Activated CD4-positive, CD25-positive, alpha-beta regulatory T cell (primary cell): ENCODE measurements around the gene CASKIN2.
"Not testable (repeated sequence)": the region's sequence is repeated elsewhere in the genome, so short reads cannot be mapped to it uniquely, and the experiment has no call there.

ENCODE experiments used
- DNase-seq, 4 experiments: peaks; one replicate each; lab custom pipeline; 2025; lab: John Stamatoyannopoulos, UW

CASKIN2 gene

DNA sequence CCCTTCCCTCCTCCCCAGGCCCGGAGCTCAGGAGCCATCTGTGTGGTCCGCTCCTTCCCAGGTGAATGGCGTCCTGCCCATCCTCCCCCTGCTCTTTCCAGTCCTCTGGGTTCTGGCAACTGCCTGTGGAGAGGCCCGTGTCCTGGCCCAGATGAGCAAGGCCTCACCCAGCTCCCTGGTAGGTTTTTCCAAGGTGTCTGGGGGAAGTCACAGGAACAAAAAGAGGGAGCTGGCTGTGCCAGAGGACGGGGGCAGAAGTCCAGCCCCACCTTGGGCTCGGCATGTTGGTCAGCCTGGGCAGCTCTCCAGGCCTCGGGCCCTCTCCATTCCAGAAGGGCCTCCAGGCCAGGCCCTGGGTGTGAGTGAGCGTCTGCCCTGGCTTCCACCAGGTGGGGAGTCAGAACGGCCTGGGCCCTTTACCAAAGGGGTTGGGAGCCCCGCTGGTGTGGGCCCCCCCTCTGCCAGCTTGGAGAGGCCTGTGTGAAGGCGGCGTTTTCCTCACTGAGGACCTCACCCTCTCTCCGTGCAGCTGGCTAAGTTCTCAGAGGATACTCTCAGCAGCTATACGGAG is 25.1 kb downstream of the CASKIN2 start:
- DNase-seq: no peak

DNA sequence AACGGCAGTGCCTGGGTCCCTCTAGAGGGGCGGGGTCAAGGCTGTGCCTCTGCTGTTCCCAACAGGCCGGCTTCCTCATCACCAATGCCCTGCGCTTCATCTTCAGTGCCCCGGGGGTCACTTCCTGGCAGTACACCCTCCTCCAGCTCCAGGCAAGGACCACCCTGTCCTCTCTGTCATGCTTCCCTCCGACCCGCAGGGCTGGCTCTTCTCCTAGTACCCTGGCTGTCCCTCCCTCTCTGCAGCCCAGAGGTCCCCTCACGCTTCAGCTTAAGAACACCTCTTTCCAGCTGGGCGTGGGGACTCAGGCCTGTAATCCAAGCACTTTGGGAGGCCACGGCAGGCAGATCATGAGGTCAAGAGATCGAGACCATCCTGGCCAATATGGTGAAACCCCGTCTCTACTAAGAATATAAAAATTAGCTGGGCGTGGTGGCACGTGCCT is 25.8 kb downstream of the CASKIN2 start:
- DNase-seq: no peak

DNA sequence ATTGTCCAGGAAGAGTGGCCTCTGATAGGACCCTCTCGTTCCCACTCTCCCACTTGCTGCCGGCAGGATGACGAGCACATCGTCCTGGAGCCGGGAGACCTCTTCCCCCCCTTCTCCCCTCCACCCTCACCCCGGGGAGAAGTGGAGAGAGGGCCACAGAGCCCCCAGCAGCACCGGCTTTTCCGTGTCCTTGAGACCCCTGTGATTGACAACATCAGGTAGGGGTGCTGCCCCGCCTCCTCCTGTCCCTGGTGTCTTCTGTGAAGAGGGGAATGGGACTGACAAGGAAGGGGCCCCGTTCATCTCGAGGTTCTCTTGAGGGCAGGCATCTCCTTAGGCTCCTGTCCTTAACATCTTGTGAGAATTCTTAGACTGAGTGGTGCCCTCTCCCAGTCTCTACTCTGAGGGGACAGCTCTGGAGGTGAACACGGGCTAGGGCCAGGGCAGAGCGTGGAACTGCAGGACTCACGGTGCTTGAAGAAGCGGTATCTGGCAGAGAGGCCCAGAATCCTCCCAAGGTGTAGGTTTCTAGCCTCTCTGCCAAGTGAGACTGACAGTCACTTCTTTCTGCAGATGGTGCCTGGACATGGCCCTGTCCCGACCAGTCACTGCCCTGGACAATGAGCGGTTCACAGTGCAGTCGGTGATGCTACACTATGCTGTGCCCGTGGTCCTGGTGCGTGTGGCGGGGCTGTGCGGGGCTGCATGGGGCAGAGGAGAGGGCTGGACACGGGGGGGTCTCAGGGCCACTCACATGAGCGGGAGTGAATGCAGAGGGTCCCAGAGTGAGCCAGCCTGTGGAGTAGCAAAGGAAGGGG is 26.4 kb downstream of the CASKIN2 start:
- no peak for DNase-seq

DNA sequence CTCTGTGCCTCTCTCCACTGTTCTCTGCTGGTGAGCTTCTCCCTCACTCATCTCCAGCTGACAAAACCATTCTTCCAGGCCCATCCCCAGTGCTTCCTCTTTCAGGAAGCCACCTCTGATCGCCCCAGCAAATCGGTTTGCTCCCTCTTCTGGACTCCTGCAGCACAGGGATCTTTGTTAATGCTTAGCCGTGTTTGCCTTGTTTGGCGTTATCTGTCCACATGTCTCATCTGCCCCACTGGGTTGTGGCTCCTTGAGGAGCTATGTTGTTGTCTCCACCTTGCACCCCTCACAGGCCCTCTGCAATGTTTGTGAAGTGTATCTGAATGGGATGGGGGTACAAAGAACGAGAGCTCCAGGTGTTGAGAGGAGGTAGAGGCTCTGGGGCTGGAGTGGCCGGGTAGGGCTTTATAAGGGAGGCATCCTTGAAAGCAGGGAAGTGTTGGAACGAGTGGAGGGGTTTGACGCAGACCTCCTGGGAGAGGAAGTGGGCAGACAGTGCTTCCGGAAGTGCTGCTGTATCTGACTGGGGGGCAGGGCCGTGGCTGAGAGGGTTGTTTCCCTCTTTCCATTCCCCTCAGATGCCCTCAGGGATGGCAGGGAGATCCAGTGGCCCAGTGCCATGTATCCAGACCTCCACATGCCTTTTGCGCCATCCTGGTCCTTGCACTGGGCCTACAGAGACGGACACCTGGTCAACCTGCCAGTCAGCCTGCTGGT is 27.8 kb downstream of the CASKIN2 start:
- DNase-seq: peak in 2 of 4 experiments; percentile 19 to 22

DNA sequence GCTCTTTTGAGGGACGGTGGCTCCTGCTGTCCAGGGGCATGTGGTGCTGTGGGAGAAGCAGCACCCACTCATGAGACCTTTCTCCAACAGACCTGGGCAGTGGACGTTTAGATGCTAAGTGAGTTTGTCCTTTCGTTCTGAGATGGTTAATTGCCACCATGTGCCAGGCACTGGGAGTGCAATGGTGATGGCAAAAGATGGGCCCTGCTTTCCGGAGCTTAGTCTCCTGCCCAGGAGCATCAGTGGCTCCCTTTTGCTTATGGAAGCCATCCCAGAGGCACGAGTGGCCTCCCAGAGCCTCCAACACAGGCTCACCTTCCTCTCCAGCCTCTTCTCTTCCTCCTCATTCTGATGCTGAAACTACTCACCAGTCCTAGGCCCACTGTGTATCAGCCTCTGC is 28.4 kb downstream of the CASKIN2 start:
- DNase-seq: no peak

DNA sequence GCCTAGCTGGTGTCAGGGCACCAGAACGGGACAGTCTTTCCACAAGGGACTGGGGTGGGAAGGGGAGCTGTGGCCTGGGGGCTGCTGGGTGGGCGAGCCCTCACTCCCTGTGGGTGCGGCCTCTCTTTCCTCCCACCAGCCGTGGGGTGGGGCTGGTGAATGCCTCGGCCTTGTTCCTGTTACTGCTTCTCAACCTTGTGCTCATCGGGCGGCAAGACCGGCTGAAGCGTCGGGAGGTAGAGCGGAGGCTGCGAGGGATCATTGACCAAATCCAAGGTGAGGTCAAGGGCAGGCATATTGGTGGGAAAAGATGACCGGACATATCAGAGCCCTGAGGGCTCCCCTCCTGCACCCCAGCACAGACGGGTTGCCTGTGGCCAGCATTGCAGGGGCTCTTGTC is 29.2 kb downstream of the CASKIN2 start:
- DNase-seq: no peak

DNA sequence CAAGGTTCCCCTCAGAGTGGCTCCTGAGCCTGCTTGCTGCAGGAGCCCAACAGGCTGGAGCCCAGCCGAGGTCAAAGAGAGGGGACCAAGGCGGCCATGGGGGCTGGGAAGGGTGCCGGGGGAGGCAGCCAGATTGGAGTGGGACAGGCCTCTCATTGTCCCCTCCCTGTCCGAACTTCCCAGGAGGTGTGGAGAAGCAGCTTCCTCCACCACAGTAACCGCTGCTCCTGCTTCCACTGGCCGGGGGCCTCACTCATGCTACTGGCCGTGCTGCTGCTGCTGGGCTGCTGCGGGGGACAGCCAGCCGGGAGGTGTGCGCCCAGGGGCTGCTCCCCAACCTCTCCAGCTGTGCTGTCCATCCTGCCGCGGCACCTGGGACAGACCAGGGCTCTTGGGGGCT is 29.6 kb downstream of the CASKIN2 start:
- no peak for DNase-seq

DNA sequence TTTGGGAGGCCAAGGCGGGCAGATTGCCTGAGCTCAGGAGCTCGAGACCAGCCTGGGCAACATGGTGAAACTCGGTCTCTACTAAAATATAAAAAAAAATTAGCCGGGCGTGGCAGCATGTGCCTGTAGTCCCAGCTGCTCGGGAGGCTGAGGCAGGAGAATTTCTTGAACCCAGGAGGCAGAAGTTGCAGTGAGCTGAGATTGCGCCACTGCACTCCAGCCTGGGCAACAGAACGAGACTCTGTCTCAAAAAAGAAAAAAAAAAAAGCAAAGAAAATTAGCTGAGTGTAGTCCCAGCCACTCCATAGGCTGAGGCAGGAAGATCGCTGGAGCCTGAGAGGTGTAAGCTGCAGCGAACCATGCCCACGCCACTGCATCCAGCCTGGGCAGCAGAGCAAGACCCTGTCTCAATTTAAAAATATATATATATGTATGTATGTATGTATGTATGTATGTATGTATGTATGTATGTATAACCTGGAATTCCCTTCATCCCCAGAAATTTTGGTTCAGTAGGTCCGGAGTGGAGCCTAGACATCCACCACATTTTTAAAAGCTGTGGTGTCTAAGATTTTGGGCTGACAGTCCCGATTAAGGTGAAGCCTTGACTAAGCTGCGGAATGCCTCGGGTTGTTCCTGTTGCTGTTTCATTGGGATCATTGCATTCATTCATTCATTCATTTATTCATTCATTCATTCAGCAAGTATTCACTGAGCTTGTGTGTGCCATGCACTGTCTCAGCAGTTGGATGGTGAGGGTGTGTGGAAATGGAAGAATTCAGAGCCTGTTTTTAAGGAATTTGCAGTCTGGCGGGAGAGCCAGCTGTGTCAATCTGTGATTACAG is 33.0 kb downstream of the CASKIN2 start:
- DNase-seq: no peak

DNA sequence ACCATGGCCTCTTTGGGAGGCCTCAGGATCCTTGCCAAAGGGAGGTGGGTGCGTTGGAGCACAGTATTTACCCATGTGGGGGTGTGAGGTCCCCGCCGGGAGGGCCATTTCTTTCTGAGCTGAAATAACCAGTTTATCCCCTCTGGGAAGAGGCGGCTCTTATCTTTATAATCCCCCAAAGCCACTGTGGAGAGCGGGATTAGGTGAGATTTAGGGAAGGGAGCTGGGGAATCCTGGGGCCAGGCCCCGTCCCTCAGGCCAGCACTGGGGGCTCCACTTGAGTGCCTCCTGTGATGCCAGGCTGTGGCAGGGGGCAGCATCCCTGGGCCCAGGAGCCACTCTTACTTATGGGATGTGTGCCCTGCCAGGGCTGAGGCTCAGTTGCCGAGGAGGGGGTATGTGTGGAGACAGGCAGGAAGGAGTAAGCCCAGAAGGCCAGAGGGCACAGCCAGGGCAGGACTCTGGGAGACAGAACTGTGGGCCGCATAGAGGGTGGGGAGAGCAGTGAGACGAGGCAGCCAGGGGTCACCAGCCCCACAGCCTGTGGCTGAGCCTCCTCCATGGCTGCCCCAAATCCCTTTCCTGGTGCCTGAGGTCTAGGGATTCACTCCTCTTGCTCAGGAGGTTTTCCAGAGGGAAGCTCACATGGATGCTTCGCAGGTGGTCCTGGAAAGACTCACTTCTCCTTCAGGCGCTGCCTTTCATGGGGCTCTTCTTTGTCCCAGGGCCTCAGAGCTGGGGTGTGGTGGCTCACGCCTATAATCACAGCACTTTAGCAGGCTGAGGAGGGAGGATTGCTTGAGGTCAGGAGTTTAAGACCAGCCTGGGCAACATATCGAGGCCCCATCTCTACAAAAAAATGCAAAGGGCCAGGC is 33.9 kb downstream of the CASKIN2 start:
- DNase-seq: no peak

DNA sequence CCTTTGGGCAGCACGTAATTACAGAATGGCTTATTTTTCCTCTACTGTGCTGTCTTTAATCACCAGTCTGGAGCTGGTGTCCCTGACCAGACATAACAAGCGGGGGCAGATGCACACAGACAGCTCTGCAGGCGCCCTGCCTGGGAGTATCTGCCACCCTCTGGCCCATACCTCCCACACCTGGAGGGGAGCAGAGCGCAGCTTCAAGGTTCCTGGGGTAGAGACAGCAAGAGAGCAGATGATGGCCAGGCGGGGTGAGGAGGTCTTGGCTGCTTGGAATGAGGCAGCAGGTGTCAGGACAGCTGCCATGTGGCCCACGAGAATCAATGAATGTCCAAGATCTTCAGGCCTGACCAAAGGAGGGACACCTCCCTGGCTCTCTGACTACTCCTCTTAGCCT is 35.1 kb downstream of the CASKIN2 start:
- no peak for DNase-seq

DNA sequence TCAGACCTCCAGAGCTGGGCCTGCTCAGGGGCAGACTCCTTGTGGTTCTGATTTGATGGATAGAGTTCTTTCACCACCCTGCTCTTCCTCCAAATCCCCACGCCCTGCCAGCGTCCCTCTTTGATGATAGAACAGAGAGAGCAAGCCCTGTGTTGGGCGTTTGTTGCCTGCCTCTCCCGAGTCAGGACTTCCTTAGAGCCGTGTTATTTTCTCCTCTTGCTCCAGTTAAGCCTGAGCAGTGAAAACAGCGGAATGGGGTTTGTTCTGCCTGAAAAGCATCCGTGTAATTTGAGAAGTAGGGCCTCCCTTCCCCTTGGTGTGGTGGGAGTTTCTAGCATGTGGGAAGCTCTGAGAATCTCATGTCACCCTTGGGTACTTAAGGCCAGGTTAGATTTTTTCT is 36.8 kb downstream of the CASKIN2 start:
- no peak for DNase-seq

DNA sequence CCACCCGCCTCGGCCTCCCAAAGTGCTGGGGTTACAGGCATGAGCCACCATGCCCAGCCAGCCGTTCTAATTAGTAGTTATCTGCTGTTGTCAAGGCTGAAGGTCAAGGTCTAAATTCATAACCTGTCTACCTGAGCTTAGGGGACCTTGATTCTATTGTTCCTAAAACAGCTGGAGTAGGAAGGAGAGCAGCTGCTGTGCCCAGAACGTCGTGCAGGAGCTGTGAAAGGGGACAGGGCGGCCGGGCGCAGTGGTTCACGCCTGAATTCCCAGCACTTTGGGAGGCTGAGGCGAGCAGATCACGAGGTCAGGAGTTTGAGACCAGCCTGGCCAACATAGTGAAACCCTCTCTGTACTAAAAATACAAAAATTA is 37.9 kb downstream of the CASKIN2 start:
- not testable (repeated sequence) for DNase-seq

DNA sequence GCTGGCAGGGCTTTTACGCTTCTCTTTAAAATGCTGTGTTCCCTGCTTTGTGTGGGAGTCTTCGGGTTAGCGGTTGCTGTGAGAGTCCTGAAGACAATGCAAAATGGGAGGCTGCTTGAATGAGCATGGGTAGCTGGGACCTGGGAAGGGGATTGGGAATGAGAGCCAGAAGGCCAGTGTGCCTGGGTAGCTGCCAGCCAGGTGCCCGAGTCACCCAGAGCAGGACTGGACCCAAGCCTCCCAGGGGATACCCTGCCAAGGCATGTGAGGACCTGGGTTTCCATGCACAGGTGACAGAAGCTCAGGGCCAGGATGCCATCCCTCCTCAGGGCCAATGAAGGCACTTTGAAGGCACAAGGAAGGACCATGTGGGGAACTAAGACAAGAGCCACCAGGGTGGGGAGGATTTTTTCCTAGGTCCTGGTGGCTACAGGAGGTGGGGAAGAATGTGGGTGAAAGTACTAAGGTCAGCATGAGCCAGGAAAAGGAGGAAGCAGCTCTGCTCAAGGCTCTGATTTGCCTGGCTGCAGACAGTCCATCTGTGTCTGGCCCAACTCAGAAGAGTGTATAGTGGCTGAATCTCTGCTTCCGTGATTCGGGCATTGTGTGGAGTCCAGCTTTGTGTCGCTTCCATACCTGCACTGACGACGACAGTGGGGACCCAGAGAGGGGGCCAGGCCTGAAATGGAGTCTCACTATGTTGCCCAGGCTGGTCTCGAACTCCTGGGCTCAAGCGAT is 38.4 kb downstream of the CASKIN2 start:
- no peak for DNase-seq

DNA sequence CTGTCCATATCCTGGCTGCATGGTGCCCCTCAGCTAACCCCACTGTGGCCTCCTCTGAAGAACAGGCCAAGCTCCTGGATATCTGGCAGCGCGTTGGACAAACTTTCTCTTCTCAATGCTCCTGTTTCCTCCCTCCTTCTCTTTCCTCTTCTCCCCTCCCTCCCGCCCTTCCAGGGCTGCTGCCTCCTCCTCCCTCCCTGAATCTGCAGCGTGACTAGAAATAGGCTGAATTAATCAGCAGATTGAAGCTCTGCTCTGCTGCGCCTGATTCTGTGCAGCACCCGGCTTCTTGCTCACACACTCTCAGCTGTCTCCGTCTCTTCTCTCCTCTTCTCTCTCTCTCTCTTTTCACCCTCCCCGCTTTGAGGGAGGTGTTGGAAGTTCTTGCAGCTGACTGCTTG is 39.1 kb downstream of the CASKIN2 start:
- DNase-seq: no peak

DNA sequence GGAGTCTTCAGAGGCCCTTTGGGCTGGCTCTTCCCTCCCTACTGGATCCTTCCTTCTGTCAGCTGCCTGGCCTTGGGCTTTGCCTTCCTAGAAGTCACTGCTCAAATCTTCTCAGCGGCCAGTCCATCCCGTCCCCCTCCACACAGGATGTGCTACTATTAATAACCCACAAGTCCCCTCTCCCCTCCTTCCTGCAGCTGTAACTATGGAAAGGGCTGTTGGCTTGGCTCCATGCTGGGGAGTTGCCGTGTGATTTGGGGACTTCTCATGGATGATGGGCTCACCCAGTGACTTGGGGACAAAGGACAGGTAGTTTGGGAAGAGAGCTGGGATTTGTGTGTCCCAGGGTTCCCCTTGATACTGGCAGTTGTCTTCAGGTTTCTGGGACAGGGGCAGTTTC is 39.5 kb downstream of the CASKIN2 start:
- DNase-seq: no peak

DNA sequence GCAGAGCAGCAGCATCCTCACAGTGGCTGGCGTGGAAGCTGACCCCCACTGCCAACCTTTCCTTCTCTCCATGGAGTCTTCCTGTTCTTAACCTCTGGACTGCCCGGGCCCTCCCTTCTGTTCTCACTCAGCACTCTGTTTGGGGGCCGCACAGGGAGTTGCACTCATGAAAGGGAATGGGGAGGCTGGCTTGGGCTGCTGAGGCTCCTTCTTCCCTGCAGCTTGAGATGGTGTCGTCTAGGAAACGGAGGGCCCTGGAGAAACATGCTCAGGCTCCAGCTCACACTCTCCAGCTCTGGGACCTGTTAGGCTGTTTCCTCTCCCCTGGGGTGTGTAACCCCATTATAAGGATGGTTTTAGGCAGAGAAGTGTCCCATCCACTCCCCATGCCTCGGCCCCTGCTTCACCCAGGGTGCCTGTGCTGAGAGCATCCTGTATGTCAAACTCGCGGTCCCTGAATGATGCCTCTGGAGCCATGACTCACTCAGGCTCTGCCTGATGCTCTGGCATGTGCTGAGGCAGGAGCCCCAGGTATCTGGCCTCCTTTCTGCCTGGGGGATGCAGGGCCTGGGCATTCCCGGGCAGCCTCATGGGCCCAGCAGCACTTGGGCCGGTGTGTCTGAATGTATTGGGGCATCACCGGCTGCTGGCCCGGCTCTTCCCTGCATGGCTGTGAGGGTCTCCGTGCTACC is 40.0 kb downstream of the CASKIN2 start:
- DNase-seq: no peak

DNA sequence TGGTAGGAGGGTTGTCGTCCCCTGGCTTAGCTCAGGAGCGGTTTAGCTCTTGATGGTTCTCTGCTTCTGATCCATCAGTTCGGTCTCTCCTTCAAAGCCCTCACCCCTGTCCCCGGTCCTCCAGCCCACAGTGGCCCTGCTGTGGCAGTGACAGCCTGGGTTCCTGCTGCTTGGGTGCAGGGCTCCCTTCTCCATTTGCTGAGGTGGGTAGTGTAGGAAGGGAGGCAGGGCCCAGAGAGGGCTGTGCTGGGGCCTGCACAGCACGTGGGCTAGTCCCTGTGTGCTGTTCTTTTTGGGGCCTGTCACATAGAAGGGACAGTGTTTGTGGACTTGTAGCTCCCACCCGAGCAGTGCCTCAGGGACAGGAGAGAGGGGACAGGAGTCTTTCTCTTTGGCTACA is 40.6 kb downstream of the CASKIN2 start:
- DNase-seq: no peak

DNA sequence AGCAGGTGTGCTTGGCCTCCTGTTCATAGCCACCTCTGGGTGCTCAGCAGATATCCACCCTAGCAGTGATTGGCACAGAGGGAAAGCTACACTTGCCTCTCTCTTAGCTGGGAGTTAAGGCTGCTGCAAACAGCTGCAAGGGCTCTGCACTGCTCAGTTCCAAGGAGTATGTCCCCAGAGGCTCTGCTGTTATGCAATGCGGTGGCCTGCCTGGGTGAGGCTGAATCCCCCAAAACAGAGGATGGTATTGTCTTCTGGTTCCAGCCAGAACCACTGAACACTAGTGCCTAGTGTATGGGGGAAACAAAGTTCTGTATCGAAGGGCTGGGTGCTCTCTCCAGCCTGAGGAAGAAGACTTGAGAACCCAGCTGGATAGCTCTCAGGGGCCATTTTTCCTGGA is 42.1 kb downstream of the CASKIN2 start:
- DNase-seq: no peak

DNA sequence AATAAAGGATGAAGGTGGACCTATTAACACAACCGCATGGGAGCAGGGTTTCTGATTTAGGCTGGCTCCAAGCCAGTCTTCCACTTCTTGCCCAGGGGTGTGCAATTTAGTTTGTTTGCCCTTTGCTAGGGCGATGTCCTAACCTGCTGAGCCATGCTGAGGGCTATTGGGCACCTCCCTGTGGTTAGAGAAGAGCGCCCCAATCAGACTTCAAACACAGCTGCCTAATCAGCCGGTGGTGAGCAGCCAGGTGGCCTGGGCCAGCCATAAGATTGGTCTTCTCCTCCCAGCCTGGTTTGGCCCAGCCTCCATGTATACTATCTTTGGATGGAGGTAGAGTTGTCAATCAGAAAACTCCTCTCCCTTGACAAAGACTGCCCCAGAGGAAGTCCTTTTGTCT is 43.2 kb downstream of the CASKIN2 start:
- no peak for DNase-seq

DNA sequence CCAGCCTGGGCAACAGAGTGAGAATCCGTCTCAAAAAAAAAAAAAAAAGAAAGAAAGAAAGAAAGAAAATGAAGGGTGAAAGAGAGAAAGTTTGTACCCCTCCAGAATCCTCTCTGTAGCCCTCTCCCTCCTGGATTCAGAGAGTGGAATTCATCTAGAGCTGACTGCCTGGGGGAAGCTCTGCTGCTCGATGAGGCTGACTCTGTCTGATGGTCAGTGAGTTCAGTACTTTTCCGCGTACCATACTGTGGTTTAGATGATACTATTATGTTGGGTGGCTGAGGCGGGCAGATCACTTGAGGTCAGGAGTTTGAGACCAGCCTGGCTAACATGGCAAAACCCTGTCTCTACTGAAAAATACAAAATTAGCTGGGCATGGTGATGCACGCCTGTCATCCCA is 44.1 kb downstream of the CASKIN2 start:
- DNase-seq: no peak
